Measurements from ENCODE around the gene CBR4.
"Not testable (repeated sequence)": the region's sequence is repeated elsewhere in the genome, so short reads cannot be mapped to it uniquely, and the experiment has no call there.

The CBR4 gene

DNA sequence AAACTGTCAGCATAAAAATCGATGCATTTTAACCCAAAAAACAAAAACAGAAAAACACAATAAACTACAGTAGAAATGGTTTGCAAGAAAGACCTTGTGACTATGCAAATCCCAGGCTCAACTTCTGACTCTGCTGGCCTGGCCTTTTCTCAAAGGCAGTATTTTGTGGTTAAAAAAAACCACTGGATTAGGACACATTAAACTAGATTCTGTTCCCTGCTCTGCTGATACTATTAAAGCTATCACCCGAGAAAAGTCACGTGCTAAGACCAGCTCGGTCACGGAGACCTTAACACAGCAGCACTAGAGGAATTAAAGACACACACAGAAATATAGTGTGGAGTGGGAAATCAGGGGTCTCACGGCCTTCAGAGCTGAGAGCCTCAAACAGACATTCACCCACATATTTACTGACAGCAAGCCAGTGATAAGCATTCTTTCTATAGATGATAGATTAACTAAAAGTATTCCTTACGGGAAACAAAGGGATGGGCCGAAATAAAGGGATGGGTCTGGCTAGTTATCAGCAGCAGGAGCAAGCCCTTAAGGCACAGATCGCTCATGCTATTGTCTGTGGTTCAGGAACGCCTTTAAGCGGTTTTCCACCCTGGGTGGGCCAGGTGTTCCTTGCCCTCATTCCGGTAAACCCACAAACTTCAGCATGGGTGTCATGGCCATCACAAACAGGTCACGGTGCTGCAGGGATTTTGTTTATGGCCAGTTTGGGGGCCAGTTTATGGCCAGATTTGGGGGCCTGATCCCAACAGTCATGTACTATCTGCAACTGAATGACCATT, 16.1 kb downstream of the CBR4 start:
- DNase-seq (ENCODE audit: low read depth), result no peak

DNA sequence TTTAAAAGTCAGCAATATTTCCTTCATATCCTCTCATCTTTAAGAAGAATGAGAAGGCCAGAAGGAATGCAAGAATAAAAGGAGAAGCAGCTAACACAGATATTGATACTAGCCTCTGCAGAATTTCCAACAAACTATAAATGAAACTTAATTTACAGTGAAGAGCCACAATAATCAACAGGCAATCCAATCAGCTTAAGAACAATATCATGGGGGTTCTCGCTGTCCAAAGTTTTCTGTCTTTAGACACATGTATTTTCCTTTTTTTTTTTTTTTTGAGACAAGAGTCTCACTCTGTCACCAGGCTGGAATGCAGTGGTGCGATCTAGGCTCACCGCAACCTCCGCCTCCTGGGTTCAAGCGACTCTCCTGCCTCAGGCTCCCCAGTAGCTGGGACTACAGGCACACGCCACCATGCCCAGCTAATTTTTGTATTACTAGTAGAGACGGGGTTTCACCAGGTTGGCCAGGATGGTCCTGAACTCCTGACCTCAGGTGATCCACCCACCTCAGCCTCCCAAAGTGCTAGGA, 17.0 kb downstream of the CBR4 start:
- not testable (repeated sequence) for DNase-seq (ENCODE audit: low read depth)

DNA sequence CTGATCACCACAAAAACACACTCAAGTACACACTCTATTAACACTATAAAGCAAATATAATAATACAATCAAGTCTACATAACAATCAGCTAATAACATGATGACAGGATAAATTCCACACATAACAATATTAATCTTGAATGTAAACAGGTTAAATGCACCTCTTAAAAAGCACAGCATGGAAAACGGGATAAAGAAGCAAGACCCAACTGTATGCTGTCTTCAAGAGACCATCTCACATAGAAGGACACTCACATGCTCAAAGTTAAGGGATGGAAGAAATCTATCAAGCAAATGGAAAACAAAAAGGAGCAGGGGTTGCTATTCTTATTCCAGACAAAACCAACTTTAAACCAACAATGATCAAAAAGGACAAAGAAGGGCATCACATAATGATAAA, 28.1 kb downstream of the CBR4 start:
- no peak for DNase-seq (ENCODE audit: low read depth)

GRCh38 chr4:168981460-168981859, 28.6 kb downstream of the CBR4 start:
- DNase-seq (ENCODE audit: low read depth), result no peak

- DNase-seq (ENCODE audit: low read depth), result no peak
These were observed 30.7 kb downstream of the CBR4 start for GRCh38 chr4:168979338-168979737.

- no peak for DNase-seq (ENCODE audit: low read depth)
These were observed 31.9 kb downstream of the CBR4 start for GRCh38 chr4:168978001-168978700.

GRCh38 chr4:168972596-168972995, 37.5 kb downstream of the CBR4 start:
- DNase-seq (ENCODE audit: low read depth), result no peak

GRCh38 chr4:168960716-168961115, 49.3 kb downstream of the CBR4 start:
- no peak for DNase-seq (ENCODE audit: low read depth)

- DNase-seq (ENCODE audit: low read depth), result no peak
These were observed 54.4 kb downstream of the CBR4 start for GRCh38 chr4:168955674-168956073.

GRCh38 chr4:168952821-168953246, 57.2 kb downstream of the CBR4 start:
- not testable (repeated sequence) for DNase-seq (ENCODE audit: low read depth)

DNA sequence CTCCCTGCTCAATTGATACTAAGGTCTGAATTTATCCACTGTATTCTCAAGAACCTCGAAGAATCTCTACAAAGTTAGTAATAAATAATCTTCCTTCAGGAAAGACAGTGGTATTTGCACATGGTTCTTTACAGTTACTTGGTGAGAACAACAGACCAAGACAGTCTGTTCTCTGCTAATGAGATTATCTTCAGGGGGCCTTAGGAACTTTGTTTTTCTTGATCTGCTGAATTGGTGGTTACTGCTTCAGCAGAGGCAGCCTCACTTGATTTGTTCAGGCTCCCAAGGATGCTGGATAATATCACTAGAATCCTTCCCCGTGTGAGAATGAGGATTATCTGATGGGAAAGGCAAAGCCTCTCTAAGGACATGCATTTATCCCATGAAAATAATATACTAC, 64.8 kb downstream of the CBR4 start:
- DNase-seq (ENCODE audit: low read depth), result no peak

GRCh38 chr4:168942985-168943384, 67.1 kb downstream of the CBR4 start:
- DNase-seq (ENCODE audit: low read depth), result no peak

All from activated T-cell treated with anti-CD3 and anti-CD28 coated beads for 24 hours (primary cell).